Loucy (cell line): ENCODE measurements around the gene FOSB.

ENCODE experiments used
- H2AFZ ChIP-seq: fragments of 200-600 bp; sonication (generic); 2 replicates; pipeline ENCODE4 v1.6.0; 2016; ENCODE audit warnings: antibody characterized with exemption, mild to moderate bottlenecking, low read length, moderate library complexity
- H3F3A ChIP-seq: fragments of 200-600 bp; 2 replicates; pipeline ENCODE4 v1.6.0; 2016; ENCODE audit warnings: antibody characterized with exemption, low read depth, mild to moderate bottlenecking
- H3K27me3 ChIP-seq: fragments of 200-600 bp; sonication (generic); 2 replicates; pipeline ENCODE4 v1.6.1; 2014; ENCODE audit warnings: low read length, mild to moderate bottlenecking; ENCODE audit not compliant: insufficient read depth, poor library complexity, severe bottlenecking
- H3K36me3 ChIP-seq: fragments of 200-600 bp; sonication (generic); 2 replicates; pipeline ENCODE4 v1.6.1; 2016; ENCODE audit warnings: low read length; ENCODE audit not compliant: insufficient read depth
- H3K4me1 ChIP-seq: fragments of 200-600 bp; sonication (generic); 2 replicates; pipeline ENCODE4 v1.5.1; 2014; ENCODE audit warnings: low read length, mild to moderate bottlenecking; ENCODE audit not compliant: insufficient read depth, poor library complexity, severe bottlenecking
- H3K4me2 ChIP-seq: fragments of 200-600 bp; sonication (generic); 2 replicates; pipeline ENCODE4 v1.6.0; 2014; ENCODE audit warnings: antibody characterized with exemption, low read length, low read depth, mild to moderate bottlenecking; ENCODE audit not compliant: poor library complexity, severe bottlenecking
- H3K4me3 ChIP-seq: fragments of 200-600 bp; sonication (generic); 2 replicates; pipeline ENCODE4 v1.5.1; 2014; ENCODE audit warnings: low read length, mild to moderate bottlenecking, mixed read lengths; ENCODE audit not compliant: poor library complexity, severe bottlenecking
- H3K79me2 ChIP-seq: fragments of 200-600 bp; sonication (generic); 2 replicates; pipeline ENCODE4 v1.6.1; 2014; ENCODE audit warnings: low read length; ENCODE audit not compliant: insufficient read depth
- H3K9ac ChIP-seq: fragments of 200-600 bp; sonication (generic); 2 replicates; pipeline ENCODE4 v1.6.0; 2014; ENCODE audit warnings: mild to moderate bottlenecking, low read depth, low read length, moderate library complexity; ENCODE audit not compliant: poor library complexity, severe bottlenecking
- H3K9me2 ChIP-seq: fragments of 200-600 bp; sonication (generic); replicated peaks from 2 replicates; pipeline ENCODE4 v1.6.1; 2016; ENCODE audit warnings: low read depth, low read length, mixed read lengths
- H3K9me3 ChIP-seq: fragments of 200-600 bp; sonication (generic); 2 replicates; pipeline ENCODE4 v1.6.1; 2014; ENCODE audit warnings: mild to moderate bottlenecking, antibody characterized with exemption, low read length, low read depth; ENCODE audit not compliant: insufficient read depth
- H4K20me1 ChIP-seq: fragments of 200-600 bp; sonication (generic); 2 replicates; pipeline ENCODE4 v1.6.0; 2014; ENCODE audit warnings: antibody characterized with exemption, low read length, mild to moderate bottlenecking; ENCODE audit not compliant: insufficient read depth, poor library complexity, severe bottlenecking
- EZH2phosphoT487 ChIP-seq: fragments of 200-600 bp; IDR thresholded peaks from 2 replicates; pipeline ENCODE4 v1.6.1; 2018; ENCODE audit warnings: antibody characterized with exemption, mild to moderate bottlenecking, moderate library complexity, borderline replicate concordance
- TF ChIP-seq, protein P1 (sequence below): fragments of 200-600 bp; sonication (generic); conservative IDR thresholded peaks from 2 replicates; pipeline ENCODE4 v1.5.1; 2014; ENCODE audit warnings: mild to moderate bottlenecking, antibody characterized with exemption, low read length

The FOSB gene

DNA sequence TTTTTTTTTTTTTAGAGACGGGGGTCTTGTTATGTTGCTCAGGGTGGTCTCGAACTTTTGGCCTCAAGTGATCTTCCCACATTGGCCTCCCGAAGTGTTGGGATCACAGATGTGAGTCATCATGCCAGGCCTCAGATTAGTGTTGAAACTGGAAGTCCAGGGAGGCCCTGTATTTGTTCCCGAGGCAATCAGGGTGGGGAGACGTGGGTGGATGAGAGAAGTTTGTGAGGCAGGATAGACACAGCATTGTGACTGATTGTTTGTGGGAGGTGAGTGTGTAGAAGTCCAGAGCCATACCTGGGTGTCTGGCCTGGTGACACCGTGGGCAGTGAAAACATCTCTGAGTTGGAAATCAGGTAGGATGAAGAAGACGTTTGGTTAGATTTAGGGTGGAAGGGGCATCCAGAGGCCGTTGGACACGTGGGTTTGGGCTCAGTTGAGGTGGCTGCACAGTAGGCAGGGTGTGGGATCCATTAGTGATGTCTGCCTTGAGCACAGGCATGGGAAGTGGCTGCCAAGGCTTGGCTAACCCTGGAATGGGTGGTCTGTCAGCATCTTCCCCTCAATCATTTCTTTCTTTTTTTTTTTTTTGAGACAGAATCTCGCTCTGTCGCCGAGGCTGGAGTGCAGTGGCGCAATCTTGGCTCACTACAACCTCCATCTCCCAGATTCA lies 16.6 kb downstream of the FOSB start:
- no peaks in the 10 kb centered on the region for H3K27me3 ChIP-seq
- H3K9ac ChIP-seq, result no peak overlapping the region
- H4K20me1 ChIP-seq, result no peaks in the 10 kb centered on the region
- no peak overlapping the region for H3K4me3 ChIP-seq
- H3K9me3 ChIP-seq, result no peaks in the 10 kb centered on the region
- no peaks in the 10 kb centered on the region for H3K9me2 ChIP-seq
- no peak overlapping the region for H2AFZ ChIP-seq
- no peak overlapping the region for H3K4me2 ChIP-seq
- H3K36me3 ChIP-seq, result no peaks in the 10 kb centered on the region
- TF ChIP-seq, protein P1, sequence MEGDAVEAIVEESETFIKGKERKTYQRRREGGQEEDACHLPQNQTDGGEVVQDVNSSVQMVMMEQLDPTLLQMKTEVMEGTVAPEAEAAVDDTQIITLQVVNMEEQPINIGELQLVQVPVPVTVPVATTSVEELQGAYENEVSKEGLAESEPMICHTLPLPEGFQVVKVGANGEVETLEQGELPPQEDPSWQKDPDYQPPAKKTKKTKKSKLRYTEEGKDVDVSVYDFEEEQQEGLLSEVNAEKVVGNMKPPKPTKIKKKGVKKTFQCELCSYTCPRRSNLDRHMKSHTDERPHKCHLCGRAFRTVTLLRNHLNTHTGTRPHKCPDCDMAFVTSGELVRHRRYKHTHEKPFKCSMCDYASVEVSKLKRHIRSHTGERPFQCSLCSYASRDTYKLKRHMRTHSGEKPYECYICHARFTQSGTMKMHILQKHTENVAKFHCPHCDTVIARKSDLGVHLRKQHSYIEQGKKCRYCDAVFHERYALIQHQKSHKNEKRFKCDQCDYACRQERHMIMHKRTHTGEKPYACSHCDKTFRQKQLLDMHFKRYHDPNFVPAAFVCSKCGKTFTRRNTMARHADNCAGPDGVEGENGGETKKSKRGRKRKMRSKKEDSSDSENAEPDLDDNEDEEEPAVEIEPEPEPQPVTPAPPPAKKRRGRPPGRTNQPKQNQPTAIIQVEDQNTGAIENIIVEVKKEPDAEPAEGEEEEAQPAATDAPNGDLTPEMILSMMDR, result no peak
- no peak for TF ChIP-seq EZH2phosphoT487
- no peaks in the 10 kb centered on the region for H3F3A ChIP-seq
- H3K79me2 ChIP-seq, result no peaks in the 10 kb centered on the region
- peaks cover 5% of the 10 kb centered on the region for H3K4me1 ChIP-seq

DNA sequence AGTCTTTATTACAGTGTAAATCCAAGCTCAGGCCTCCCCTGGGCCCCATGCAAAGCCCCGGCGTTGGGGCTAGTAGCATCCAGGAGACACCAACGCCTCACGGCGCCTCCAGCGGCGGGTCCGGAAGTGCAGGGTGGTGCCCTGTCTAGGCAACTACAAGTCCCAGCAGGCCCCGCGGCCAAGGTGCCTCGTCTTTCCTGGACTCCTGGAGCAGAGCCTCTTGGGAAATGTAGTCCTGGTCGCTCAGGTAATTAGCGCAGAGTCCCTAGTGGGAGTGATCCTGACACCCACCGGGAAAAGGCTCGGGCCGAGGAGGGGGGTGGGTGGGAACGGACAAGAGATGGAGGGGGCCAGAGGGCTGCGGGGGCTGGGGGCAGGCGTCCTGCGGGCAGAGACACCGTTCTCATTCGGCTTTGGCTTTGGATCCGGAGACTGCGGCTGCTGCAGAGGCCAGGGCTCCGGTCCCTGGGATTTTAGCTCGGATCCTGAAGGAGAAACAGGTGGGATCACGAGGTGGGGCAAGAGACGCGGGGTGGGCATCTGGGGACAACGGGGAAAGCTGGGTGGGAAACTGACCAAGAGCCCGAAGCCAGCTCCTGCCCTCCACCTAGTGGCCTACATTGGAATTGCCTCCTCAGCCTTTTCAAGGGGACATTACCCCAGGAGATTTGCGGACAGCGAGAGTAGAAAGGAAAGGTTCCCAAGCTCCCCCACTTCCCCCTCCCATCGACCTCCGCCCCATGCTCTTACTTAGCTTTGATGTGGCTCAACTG lies 17.7 kb downstream of the FOSB start:
- H3F3A ChIP-seq, result no peaks in the 10 kb centered on the region
- no peaks in the 10 kb centered on the region for H4K20me1 ChIP-seq
- no peaks in the 10 kb centered on the region for H3K9me3 ChIP-seq
- peak overlapping the region; percentile 85 for H2AFZ ChIP-seq
- H3K27me3 ChIP-seq, result no peaks in the 10 kb centered on the region
- TF ChIP-seq, protein P1, result peak; percentile 68
- TF ChIP-seq EZH2phosphoT487, result no peak
- H3K9ac ChIP-seq, result peak overlapping the region; percentile 52
- H3K4me1 ChIP-seq, result peaks cover 5% of the 10 kb centered on the region
- peak overlapping the region; percentile 74 for H3K4me3 ChIP-seq
- no peaks in the 10 kb centered on the region for H3K9me2 ChIP-seq
- no peaks in the 10 kb centered on the region for H3K36me3 ChIP-seq
- H3K4me2 ChIP-seq, result peak overlapping the region; percentile 68
- no peaks in the 10 kb centered on the region for H3K79me2 ChIP-seq

DNA sequence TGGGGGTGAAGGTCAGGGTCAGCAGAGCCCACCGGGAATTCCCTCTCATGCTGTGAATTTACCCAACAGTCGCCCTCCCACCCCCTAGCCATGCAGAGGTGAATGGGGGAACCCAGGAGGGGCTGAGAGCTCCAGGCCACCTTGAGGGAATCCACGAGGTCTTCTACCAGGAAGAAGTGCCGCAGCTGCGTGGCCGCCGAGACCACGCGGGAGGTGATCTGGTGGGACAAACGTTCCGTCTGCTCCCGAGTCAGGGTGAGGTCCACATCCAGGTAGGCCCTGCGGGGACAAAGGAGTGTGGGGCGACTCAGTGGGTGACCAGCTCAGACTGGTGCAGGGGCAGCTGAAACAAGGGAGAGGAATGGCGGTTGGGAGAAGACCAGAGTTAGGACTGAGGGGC lies 20.9 kb downstream of the FOSB start:
- Histone ChIP-seq H3K36me3 (no peaks in the 10 kb centered on the region), H3K27me3 (no peaks in the 10 kb centered on the region), H2AFZ (no peak overlapping the region), H3K9ac (no peak overlapping the region), H3K4me3 (no peak overlapping the region), H3K79me2 (no peaks in the 10 kb centered on the region), H3K9me2 (no peaks in the 10 kb centered on the region), H3F3A (no peaks in the 10 kb centered on the region), H3K4me2 (no peak overlapping the region), H3K4me1 (peaks cover 5% of the 10 kb centered on the region), H4K20me1 (no peaks in the 10 kb centered on the region), H3K9me3 (no peaks in the 10 kb centered on the region)
- no peak for TF ChIP-seq EZH2phosphoT487
- TF ChIP-seq, protein P1, result no peak
